ENCODE measurements around the gene KCNT2.

Gene KCNT2

DNA sequence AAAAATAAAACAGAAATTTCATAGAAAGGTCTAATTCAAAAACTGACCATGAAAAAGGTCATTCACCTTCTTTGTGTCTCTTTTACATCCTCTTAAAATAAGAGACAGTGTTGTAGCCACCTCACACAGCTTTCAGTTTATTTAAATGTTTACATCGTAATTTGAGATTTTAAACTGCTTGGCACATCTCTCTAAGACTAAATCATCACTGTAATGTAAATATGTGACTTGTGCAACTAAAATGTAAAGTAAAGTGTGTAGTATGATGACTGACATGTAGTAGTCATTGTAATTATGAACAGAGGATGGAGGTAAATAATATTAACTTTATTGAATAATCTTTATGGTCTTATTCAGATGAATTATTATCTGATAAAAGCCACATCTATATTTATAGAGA is 283.9 kb downstream of the KCNT2 start:
- TF ChIP-seq SUZ12 (IDR thresholded peaks at IDR 0.05) = no peak
- no peak for TF ChIP-seq NFRKB (IDR thresholded peaks at IDR 0.05)
- TF ChIP-seq ELF4 (IDR thresholded peaks at IDR 0.05) = no peak
- TF ChIP-seq, protein P1, sequence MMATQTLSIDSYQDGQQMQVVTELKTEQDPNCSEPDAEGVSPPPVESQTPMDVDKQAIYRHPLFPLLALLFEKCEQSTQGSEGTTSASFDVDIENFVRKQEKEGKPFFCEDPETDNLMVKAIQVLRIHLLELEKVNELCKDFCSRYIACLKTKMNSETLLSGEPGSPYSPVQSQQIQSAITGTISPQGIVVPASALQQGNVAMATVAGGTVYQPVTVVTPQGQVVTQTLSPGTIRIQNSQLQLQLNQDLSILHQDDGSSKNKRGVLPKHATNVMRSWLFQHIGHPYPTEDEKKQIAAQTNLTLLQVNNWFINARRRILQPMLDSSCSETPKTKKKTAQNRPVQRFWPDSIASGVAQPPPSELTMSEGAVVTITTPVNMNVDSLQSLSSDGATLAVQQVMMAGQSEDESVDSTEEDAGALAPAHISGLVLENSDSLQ (IDR thresholded peaks at IDR 0.05) = peak; percentile 14; the same call in 1 of the 2 replicates
- TF ChIP-seq FOXK2 (IDR thresholded peaks at IDR 0.05) = no peak
- no peak for TF ChIP-seq LEF1 (IDR thresholded peaks at IDR 0.05; ENCODE audit: borderline replicate concordance)
- no peak for TF ChIP-seq HDGF (IDR thresholded peaks at IDR 0.05; ENCODE audit: borderline replicate concordance)
- CTCF ChIA-PET = no interaction called here

DNA sequence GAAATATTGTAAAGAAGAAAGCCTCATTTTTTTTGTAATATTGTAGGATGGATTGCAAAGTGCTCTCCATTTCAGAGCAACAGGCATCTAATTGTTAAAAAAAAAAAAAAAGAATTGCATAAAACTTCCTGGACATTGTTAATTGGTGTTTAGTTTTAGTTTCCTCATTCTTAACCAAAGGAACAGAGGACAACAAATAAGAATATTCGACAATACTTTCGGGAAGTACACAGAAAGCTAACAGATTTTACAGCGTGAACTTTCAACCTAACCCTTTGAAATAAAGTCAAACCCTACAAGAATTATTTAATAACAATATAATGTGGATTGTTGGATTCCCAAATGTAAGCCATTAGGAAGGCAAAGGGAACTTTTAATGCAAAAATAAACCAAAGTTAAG is 284.4 kb downstream of the KCNT2 start:
- CTCF ChIA-PET = no interaction called here
- POLR2A ChIA-PET = no interaction called here
- no peak for DNase-seq (ENCODE audit: extremely low spot score)

More for the DNA sequence above, 283.9 kb downstream of the KCNT2 start:
- POLR2A ChIA-PET = no interaction called here
- DNase-seq (ENCODE audit: extremely low spot score) = no peak

DNA sequence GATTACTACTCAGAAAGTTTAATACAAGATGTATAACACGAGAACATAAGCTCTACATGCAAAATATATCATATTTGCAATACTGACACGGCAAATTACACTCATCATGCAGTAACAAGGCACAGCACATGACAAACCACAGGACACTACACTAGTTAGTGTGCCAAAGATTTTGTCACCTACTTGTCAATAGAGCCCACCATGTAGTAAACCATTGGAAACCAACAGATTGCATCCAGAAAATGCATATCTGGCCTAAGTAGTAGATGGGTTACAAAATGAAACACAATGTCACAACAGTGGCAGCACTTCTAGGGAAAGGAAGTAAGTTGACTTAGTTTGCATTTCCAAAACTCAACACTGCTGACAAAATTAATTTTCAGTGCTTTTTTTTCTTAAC is 288.9 kb downstream of the KCNT2 start:
- CTCF ChIA-PET = no interaction called here
- DNase-seq (ENCODE audit: extremely low spot score) = no peak
- POLR2A ChIA-PET = no interaction called here
- TF ChIP-seq SUZ12 (IDR thresholded peaks at IDR 0.05) = no peak
- TF ChIP-seq L3MBTL2 (conservative IDR thresholded peaks at IDR 0.05) = no peak
- TF ChIP-seq SP1 (IDR thresholded peaks at IDR 0.05) = no peak
- no peak for TF ChIP-seq BHLHE40 (IDR thresholded peaks at IDR 0.05; ENCODE audit: borderline replicate concordance)
- TF ChIP-seq LEF1 (IDR thresholded peaks at IDR 0.05; ENCODE audit: borderline replicate concordance) = no peak
- no peak for TF ChIP-seq FOXA1 (IDR thresholded peaks at IDR 0.05)
- no peak for TF ChIP-seq CTBP1 (IDR thresholded peaks at IDR 0.05; ENCODE audit: borderline replicate concordance)
- no peak for TF ChIP-seq TARDBP (IDR thresholded peaks at IDR 0.05)
- no peak for TF ChIP-seq HDGF (IDR thresholded peaks at IDR 0.05; ENCODE audit: borderline replicate concordance)

More for the DNA sequence above, 284.4 kb downstream of the KCNT2 start:
- TF ChIP-seq ELF4 (IDR thresholded peaks at IDR 0.05) (no peak), SUZ12 (IDR thresholded peaks at IDR 0.05) (no peak), TARDBP (IDR thresholded peaks at IDR 0.05) (no peak), LEF1 (IDR thresholded peaks at IDR 0.05; ENCODE audit: borderline replicate concordance) (no peak), HDGF (IDR thresholded peaks at IDR 0.05; ENCODE audit: borderline replicate concordance) (no peak), FOXK2 (IDR thresholded peaks at IDR 0.05) (no peak), L3MBTL2 (conservative IDR thresholded peaks at IDR 0.05) (no peak), CTBP1 (IDR thresholded peaks at IDR 0.05; ENCODE audit: borderline replicate concordance) (no peak), ARNT (IDR thresholded peaks at IDR 0.05) (no peak), SP1 (IDR thresholded peaks at IDR 0.05) (no peak), FOXA1 (IDR thresholded peaks at IDR 0.05) (no peak), FOXM1 (IDR thresholded peaks at IDR 0.05; ENCODE audit: borderline replicate concordance) (no peak), BHLHE40 (IDR thresholded peaks at IDR 0.05; ENCODE audit: borderline replicate concordance) (no peak), ZNF384 (IDR thresholded peaks at IDR 0.05) (no peak), NFRKB (IDR thresholded peaks at IDR 0.05) (no peak)
- TF ChIP-seq, protein P1 (IDR thresholded peaks at IDR 0.05) = no peak

DNA sequence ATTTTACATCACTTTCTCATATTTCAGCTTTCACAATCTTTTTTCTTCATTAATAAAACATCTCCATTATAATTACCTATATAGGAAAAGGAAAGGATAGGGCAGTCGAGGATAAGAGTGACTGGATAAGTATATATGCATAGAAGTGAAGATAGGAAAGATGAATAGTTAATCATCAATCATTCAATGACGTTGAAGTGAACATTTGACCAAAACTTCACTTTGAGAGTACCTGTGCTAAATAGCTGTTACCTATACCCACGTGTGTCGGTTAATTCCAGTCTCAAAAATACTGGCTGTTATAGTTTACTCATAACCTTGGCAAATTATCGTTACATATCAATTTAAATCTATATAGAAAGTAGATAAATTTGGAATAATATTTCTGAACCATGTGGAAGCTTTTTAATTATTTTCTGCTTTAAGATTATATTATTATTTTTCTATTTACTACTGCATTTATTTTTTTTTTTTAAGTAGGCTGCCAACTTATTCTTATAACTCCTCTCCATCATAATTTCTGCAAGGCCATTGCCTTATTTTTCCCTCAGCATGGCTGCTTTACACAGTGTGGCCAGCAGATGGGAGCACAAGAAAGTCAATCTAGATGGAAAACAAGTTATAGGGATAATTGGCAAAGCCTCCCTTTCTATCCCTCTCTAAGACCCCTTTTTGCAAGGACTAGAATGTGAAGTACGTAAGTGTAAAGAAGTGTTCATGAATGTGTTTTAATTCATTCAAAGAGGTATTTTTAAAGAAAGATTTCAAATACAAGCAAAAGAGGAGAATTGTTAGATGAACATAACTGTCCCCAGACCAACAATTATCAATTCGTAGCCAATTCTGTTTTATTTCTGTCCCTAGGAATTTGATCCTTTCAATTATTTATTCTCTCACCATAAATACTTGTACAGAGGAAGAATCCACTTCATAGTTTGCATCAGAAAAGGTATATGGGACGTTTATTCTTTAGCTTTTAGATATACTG is 290.4 kb downstream of the KCNT2 start:
- DNase-seq (ENCODE audit: extremely low spot score) = peak; percentile 35
- TF ChIP-seq BHLHE40 (IDR thresholded peaks at IDR 0.05; ENCODE audit: borderline replicate concordance) (no peak), FOXA1 (IDR thresholded peaks at IDR 0.05) (no peak), L3MBTL2 (conservative IDR thresholded peaks at IDR 0.05) (no peak), FOXK2 (IDR thresholded peaks at IDR 0.05) (no peak), ZNF384 (IDR thresholded peaks at IDR 0.05) (no peak), FOXM1 (IDR thresholded peaks at IDR 0.05; ENCODE audit: borderline replicate concordance) (no peak), SUZ12 (IDR thresholded peaks at IDR 0.05) (no peak), ELF4 (IDR thresholded peaks at IDR 0.05) (no peak), CTBP1 (IDR thresholded peaks at IDR 0.05; ENCODE audit: borderline replicate concordance) (no peak), LEF1 (IDR thresholded peaks at IDR 0.05; ENCODE audit: borderline replicate concordance) (no peak), SP1 (IDR thresholded peaks at IDR 0.05) (no peak), HDGF (IDR thresholded peaks at IDR 0.05; ENCODE audit: borderline replicate concordance) (no peak), NFRKB (IDR thresholded peaks at IDR 0.05) (no peak), TARDBP (IDR thresholded peaks at IDR 0.05) (no peak), ARNT (IDR thresholded peaks at IDR 0.05) (no peak)
- TF ChIP-seq, protein P1 (IDR thresholded peaks at IDR 0.05) = no peak
- ChIA-PET CTCF (no interaction called here), POLR2A (no interaction called here)

DNA sequence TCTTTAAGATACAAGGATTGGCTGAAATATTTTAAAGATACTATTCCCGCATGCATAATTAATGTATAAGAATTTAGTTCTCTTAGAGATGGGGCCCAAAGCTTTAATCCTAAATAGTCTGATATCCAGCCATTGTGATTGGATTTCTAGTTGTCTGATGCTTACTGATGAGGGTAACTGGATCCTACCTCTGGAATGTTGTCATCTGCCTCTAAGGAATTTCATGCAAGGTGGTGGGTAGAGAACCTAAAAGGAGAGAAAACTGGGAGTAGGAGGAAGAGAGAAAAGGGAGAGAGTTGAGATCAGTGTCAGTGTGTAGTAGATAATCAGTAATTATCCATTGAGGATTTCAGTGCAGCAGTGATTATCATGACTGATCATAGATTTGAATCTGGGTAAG is 295.5 kb downstream of the KCNT2 start:
- POLR2A ChIA-PET = no interaction called here
- TF ChIP-seq HDGF (IDR thresholded peaks at IDR 0.05; ENCODE audit: borderline replicate concordance) = no peak
- no peak for TF ChIP-seq BHLHE40 (IDR thresholded peaks at IDR 0.05; ENCODE audit: borderline replicate concordance)
- TF ChIP-seq TARDBP (IDR thresholded peaks at IDR 0.05) = no peak
- no peak for TF ChIP-seq FOXM1 (IDR thresholded peaks at IDR 0.05; ENCODE audit: borderline replicate concordance)
- TF ChIP-seq CTBP1 (IDR thresholded peaks at IDR 0.05; ENCODE audit: borderline replicate concordance) = no peak
- no peak for TF ChIP-seq L3MBTL2 (conservative IDR thresholded peaks at IDR 0.05)
- TF ChIP-seq ELF4 (IDR thresholded peaks at IDR 0.05) = no peak
- TF ChIP-seq SUZ12 (IDR thresholded peaks at IDR 0.05) = no peak
- no peak for TF ChIP-seq NFRKB (IDR thresholded peaks at IDR 0.05)
- no peak for TF ChIP-seq ZNF384 (IDR thresholded peaks at IDR 0.05)
- CTCF ChIA-PET = no interaction called here
- no peak for DNase-seq (ENCODE audit: extremely low spot score)

DNA sequence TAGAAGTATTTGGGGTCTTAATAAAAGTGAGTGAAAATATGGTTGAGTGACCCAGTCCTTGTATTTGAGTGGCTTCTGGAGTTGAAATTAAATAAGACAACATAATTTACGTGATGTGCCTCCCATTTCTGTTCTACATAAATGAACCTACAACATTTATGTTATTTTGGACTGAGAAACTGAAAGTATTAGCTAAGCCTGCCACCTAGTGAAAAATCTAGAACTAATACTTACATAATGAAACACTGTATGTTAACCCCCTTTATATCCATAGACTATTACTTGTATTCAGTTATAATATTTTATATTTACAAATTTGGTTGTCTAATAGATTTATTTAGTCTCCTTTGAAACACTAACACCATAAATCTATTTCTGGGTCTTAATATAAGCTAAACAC is 298.9 kb downstream of the KCNT2 start:
- ChIA-PET CTCF (no interaction called here), POLR2A (no interaction called here)
- TF ChIP-seq ELF4 (IDR thresholded peaks at IDR 0.05) (no peak), L3MBTL2 (conservative IDR thresholded peaks at IDR 0.05) (no peak), FOXA1 (IDR thresholded peaks at IDR 0.05) (no peak), NFRKB (IDR thresholded peaks at IDR 0.05) (no peak), SP1 (IDR thresholded peaks at IDR 0.05) (no peak), FOXK2 (IDR thresholded peaks at IDR 0.05) (no peak), BHLHE40 (IDR thresholded peaks at IDR 0.05; ENCODE audit: borderline replicate concordance) (no peak)
- TF ChIP-seq, protein P1 (IDR thresholded peaks at IDR 0.05) = no peak
- DNase-seq (ENCODE audit: extremely low spot score) = no peak

Measured in HEK293T (cell line).